K562 (cell line): Measurements from ENCODE around the gene STAT6. TPM values are rescaled to one million over a fixed set of nuclear protein-coding genes. Genes with fewer than 3 reads are reported as not detected.

Source experiments
- ATAC-seq: fragments of 200-7000 bp; cut with Tn5 transposase; 3 replicates; pipeline ENCODE4 v1.9.1; 2020; ENCODE audit warnings: moderate library complexity
- BruUV-seq: library from RNA; stranded (reverse); fragments of 400-500 nt; replicated peaks from 2 replicates; lab custom pipeline; 2021; lab: Mats Ljungman, UMichigan
- CTCF ChIA-PET: fragments of 300-600 bp; formaldehyde crosslinking; extraction: SDS; loops from one replicate; lab custom pipeline; 2021; ENCODE audit warnings: low intra/inter-chr PET ratio; lab: Yijun Ruan, JAX
- POLR2A ChIA-PET: fragments of 300-600, 350-650 bp; sonication (Branson Sonifier 250); formaldehyde crosslinking; extraction: SDS; loops from one replicate; lab custom pipeline; 2021; ENCODE audit warnings: antibody characterized with exemption, inconsistent platforms; lab: Yijun Ruan, JAX
- DNase-seq, 4 experiments: peaks; one replicate each; pipeline versions ENCODE4 v3.0.0 to v3.0.0-alpha.2; 2011 to 2018; ENCODE audit warnings: low spot score in 3 of 4, mixed read lengths in 3 of 4; ENCODE audit errors: extremely low read depth in 1 of 4
- FAIRE-seq: peaks from 2 replicates; lab custom pipeline; 2011; peaks lifted over from hg19 to GRCh38; lab: Jason Lieb, UNC
- H2AFZ ChIP-seq: 2 replicates; pipeline ENCODE4 v1.6.0; 2011; ENCODE audit warnings: low read depth, low read length, control low read depth, inconsistent platforms
- H3K27ac ChIP-seq: fragments of 200-600 bp; 3 replicates; pipeline ENCODE4 v1.8.0; 2011; ENCODE audit warnings: low read depth, mild to moderate bottlenecking, control low read depth, inconsistent platforms, low read length, moderate library complexity, mixed read lengths; ENCODE audit errors: extremely low read depth
- H3K27me3 ChIP-seq, 2 experiments: fragments of 300-600 bp in 1 of 2; 2 replicates in 1 of 2; 3 replicates in 1 of 2; pipeline versions ENCODE4 v1.6.0 to v1.8.0; 2011; ENCODE audit warnings: inconsistent platforms in 2 of 2, low read length in 2 of 2, mild to moderate bottlenecking in 1 of 2, mixed read lengths in 1 of 2, moderate library complexity in 1 of 2; ENCODE audit not compliant: control insufficient read depth in 2 of 2, insufficient read depth in 2 of 2
- H3K36me3 ChIP-seq: fragments of 300-600 bp; 3 replicates; pipeline ENCODE4 v1.8.0; 2011; ENCODE audit warnings: mild to moderate bottlenecking, low read length, inconsistent platforms; ENCODE audit not compliant: control insufficient read depth, insufficient read depth
- H3K4me1 ChIP-seq, 2 experiments: fragments of 200-600 bp in 1 of 2; replicated peaks in 1 of 2; 2 replicates in 1 of 2; 3 replicates in 1 of 2; pipeline versions ENCODE4 v1.5.1 to v1.8.0; 2011; ENCODE audit warnings: inconsistent platforms in 2 of 2, low read length in 2 of 2, mild to moderate bottlenecking in 1 of 2, mixed read lengths in 1 of 2, moderate library complexity in 1 of 2; ENCODE audit not compliant: control insufficient read depth in 2 of 2, insufficient read depth in 2 of 2
- H3K4me2 ChIP-seq: 2 replicates; pipeline ENCODE4 v1.6.1; 2011; ENCODE audit warnings: low read length, control low read depth, inconsistent platforms, mixed read lengths; ENCODE audit not compliant: insufficient read depth
- H3K4me3 ChIP-seq: fragments of 200-600 bp; sonication (generic), shearing (Covaris generic); 2 replicates; pipeline ENCODE4 v1.5.1; 2016; ENCODE audit warnings: control low read depth, inconsistent platforms
- H3K79me2 ChIP-seq: fragments of 200-600 bp; 3 replicates; pipeline ENCODE4 v1.8.0; 2011; ENCODE audit warnings: low read length, inconsistent platforms; ENCODE audit not compliant: control insufficient read depth, insufficient read depth
- H3K9ac ChIP-seq, 2 experiments: 2 replicates each; pipeline versions ENCODE4 v1.6.0 to v1.6.1; 2011; ENCODE audit warnings: low read depth in 2 of 2, low read length in 2 of 2, control low read depth in 1 of 2, inconsistent platforms in 1 of 2, mild to moderate bottlenecking in 1 of 2, mixed read lengths in 1 of 2; ENCODE audit not compliant: insufficient read depth in 1 of 2
- H3K9me1 ChIP-seq: one replicate; pipeline ENCODE4 v1.6.0; 2011; ENCODE audit warnings: inconsistent platforms, mild to moderate bottlenecking, low read length, moderate library complexity; ENCODE audit not compliant: control insufficient read depth, insufficient read depth
- H3K9me3 ChIP-seq: replicated peaks from 2 replicates; pipeline ENCODE4 v1.5.1; 2011; ENCODE audit warnings: low read depth, low read length, inconsistent platforms; ENCODE audit not compliant: control insufficient read depth, insufficient read depth
- H4K20me1 ChIP-seq: replicated peaks from 2 replicates; pipeline ENCODE4 v1.6.1; 2011; ENCODE audit warnings: low read length, inconsistent platforms, mixed read lengths; ENCODE audit not compliant: control insufficient read depth, insufficient read depth
- NCOA1 ChIP-seq: fragments of 450-650 bp; IDR thresholded peaks from 2 replicates; pipeline ENCODE4 v1.6.1; 2016; ENCODE audit warnings: low read depth
- ZNF282 ChIP-seq: sonication (generic); formaldehyde crosslinking; IDR thresholded peaks from 2 replicates; pipeline ENCODE4 v1.8.1; 2023; ENCODE audit warnings: missing genetic modification reagents
- WGBS: fragments of 100-300 bp; shearing (Covaris generic); methylation state at CpG from one replicate; pipeline ENCODE4 v1.1.6; 2016; ENCODE audit warnings: low coverage, mixed read lengths; ENCODE audit not compliant: insufficient coverage; ENCODE audit errors: missing lambda C conversion rate; 5-methylcytosine and 5-hydroxymethylcytosine counted together
- in situ Hi-C: fragments of 300-500 bp; cut with MboI; formaldehyde crosslinking; loops from 4 replicates; pipeline ENCODE4 v1.15.0; 2018; ENCODE audit warnings: inconsistent platforms, mixed read lengths
- intact Hi-C: fragments of 100-400 bp; cut with micrococcal nuclease; formaldehyde crosslinking; loops from 2 replicates; pipeline ENCODE4 v1.14.2; 2022
- polyA plus RNA-seq, 8 experiments: library from polyadenylated mRNA; depleted of rRNA in 4 of 8; stranded (reverse) in 5 of 8; unstranded in 3 of 8; fragments of >200 nt; fragmentation: Nextera tagmentation in 2 of 8; fragmentation: Illumina TruSeq in 1 of 8; extraction: Ambion mirVana in 2 of 8; extraction: Trizol in 1 of 8; gene quantifications; 2 replicates each; pipeline versions ENCODE4 v1.2.1 to v1.2.3, GENCODE V29; 2011 to 2014; ENCODE audit warnings: inconsistent platforms in 1 of 8, missing spikeins in 1 of 8
- total RNA-seq, 7 experiments: library from RNA; depleted of rRNA in 6 of 7; stranded (reverse); fragments of >200 nt in 6 of 7; fragmentation: Illumina TruSeq in 2 of 7; extraction: Trizol in 2 of 7; gene quantifications; 2 replicates each; pipeline versions ENCODE4 v1.2.1 to v1.2.3, GENCODE V29; 2011 to 2021; ENCODE audit warnings: low replicate concordance in 1 of 7
- TF ChIP-seq, protein P1 (sequence below), 3 experiments: IDR thresholded peaks in 2 of 3; conservative IDR thresholded peaks in 1 of 3; 2 replicates each; pipeline ENCODE4 v1.5.1; 2011 to 2012; ENCODE audit warnings: low read length in 3 of 3, mild to moderate bottlenecking in 3 of 3, control low read depth in 2 of 3, improper control_type of control experiment in 1 of 3, inconsistent platforms in 1 of 3, low read depth in 1 of 3, mixed read lengths in 1 of 3, moderate library complexity in 1 of 3; ENCODE audit not compliant: insufficient read depth in 2 of 3
- TF ChIP-seq, protein P2 (sequence below): sonication (generic); formaldehyde crosslinking; IDR thresholded peaks from 2 replicates; pipeline ENCODE4 v1.8.0; 2022; ENCODE audit warnings: mild to moderate bottlenecking, missing genetic modification reagents
- TF ChIP-seq, protein P3 (sequence below): fragments of 200-800 bp; sonication (Bioruptor generic); IDR thresholded peaks from 2 replicates; pipeline ENCODE4 v1.6.1; 2017; ENCODE audit warnings: missing genetic modification characterization, missing compliant biosample characterization

The STAT6 gene
- total and polyA plus RNA-seq, 9 of the 15 experiments (the other 6 are each of a cell fraction or from before 2014, with no cell fraction given), result 2.4 to 49.5 (median 26.5) TPM

- TF ChIP-seq, protein P1, sequence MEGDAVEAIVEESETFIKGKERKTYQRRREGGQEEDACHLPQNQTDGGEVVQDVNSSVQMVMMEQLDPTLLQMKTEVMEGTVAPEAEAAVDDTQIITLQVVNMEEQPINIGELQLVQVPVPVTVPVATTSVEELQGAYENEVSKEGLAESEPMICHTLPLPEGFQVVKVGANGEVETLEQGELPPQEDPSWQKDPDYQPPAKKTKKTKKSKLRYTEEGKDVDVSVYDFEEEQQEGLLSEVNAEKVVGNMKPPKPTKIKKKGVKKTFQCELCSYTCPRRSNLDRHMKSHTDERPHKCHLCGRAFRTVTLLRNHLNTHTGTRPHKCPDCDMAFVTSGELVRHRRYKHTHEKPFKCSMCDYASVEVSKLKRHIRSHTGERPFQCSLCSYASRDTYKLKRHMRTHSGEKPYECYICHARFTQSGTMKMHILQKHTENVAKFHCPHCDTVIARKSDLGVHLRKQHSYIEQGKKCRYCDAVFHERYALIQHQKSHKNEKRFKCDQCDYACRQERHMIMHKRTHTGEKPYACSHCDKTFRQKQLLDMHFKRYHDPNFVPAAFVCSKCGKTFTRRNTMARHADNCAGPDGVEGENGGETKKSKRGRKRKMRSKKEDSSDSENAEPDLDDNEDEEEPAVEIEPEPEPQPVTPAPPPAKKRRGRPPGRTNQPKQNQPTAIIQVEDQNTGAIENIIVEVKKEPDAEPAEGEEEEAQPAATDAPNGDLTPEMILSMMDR (IDR thresholded peaks at IDR 0.05 in 2 of 3, conservative IDR thresholded peaks at IDR 0.05 in 1 of 3; ENCODE audit: insufficient read depth in 2 of 3, low read depth in 1 of 3, low read length in 3 of 3), result 0 out of 6 replicates have a peak, but pooled peaks of 1 of the 3 experiments have one; percentile 4
- TF ChIP-seq, protein P2, sequence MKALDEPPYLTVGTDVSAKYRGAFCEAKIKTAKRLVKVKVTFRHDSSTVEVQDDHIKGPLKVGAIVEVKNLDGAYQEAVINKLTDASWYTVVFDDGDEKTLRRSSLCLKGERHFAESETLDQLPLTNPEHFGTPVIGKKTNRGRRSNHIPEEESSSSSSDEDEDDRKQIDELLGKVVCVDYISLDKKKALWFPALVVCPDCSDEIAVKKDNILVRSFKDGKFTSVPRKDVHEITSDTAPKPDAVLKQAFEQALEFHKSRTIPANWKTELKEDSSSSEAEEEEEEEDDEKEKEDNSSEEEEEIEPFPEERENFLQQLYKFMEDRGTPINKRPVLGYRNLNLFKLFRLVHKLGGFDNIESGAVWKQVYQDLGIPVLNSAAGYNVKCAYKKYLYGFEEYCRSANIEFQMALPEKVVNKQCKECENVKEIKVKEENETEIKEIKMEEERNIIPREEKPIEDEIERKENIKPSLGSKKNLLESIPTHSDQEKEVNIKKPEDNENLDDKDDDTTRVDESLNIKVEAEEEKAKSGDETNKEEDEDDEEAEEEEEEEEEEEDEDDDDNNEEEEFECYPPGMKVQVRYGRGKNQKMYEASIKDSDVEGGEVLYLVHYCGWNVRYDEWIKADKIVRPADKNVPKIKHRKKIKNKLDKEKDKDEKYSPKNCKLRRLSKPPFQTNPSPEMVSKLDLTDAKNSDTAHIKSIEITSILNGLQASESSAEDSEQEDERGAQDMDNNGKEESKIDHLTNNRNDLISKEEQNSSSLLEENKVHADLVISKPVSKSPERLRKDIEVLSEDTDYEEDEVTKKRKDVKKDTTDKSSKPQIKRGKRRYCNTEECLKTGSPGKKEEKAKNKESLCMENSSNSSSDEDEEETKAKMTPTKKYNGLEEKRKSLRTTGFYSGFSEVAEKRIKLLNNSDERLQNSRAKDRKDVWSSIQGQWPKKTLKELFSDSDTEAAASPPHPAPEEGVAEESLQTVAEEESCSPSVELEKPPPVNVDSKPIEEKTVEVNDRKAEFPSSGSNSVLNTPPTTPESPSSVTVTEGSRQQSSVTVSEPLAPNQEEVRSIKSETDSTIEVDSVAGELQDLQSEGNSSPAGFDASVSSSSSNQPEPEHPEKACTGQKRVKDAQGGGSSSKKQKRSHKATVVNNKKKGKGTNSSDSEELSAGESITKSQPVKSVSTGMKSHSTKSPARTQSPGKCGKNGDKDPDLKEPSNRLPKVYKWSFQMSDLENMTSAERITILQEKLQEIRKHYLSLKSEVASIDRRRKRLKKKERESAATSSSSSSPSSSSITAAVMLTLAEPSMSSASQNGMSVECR (CRISPR knock-in tag), result no peak
- TF ChIP-seq NCOA1 (no peak), ZNF282 (no peak)
- TF ChIP-seq, protein P3, sequence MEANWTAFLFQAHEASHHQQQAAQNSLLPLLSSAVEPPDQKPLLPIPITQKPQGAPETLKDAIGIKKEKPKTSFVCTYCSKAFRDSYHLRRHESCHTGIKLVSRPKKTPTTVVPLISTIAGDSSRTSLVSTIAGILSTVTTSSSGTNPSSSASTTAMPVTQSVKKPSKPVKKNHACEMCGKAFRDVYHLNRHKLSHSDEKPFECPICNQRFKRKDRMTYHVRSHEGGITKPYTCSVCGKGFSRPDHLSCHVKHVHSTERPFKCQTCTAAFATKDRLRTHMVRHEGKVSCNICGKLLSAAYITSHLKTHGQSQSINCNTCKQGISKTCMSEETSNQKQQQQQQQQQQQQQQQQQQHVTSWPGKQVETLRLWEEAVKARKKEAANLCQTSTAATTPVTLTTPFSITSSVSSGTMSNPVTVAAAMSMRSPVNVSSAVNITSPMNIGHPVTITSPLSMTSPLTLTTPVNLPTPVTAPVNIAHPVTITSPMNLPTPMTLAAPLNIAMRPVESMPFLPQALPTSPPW (CRISPR knock-in tag), result no peak
- H3K4me2 ChIP-seq, result no peak overlapping the region
- BruUV-seq, result no TSS peak
- no peaks in the 10 kb centered on the region for H3K79me2 ChIP-seq
- intact Hi-C loops, result no loop called here
- POLR2A ChIA-PET, result interaction anchor here (0.6 to 4.9 kb wide), 8 partner anchors 13 to 671 kb away, joined by 3 to 18 read pairs (median 4); partner anchors contain the start of gene TAC3
- CTCF ChIA-PET, result no interaction called here
- DNase-seq (peak in 2 of 4 experiments; percentile 28 to 47), FAIRE-seq (no peak), ATAC-seq (peak; percentile 64)
- peaks cover 8 to 9% of the 10 kb centered on the region in 2 experiments; a peak in 4 of 5 replicates for H3K27me3 ChIP-seq
- WGBS, result 67% methylated on average over 1 of the region's 1 CpG
- no peaks in the 10 kb centered on the region for H3K9me3 ChIP-seq
- no peak overlapping the region for H3K4me3 ChIP-seq
- H2AFZ ChIP-seq, result no peak overlapping the region
- H3K27ac ChIP-seq, result no peak overlapping the region
- peaks cover 0 to 3% of the 10 kb centered on the region in 2 experiments; a peak in 1 of 5 replicates for H3K4me1 ChIP-seq
- no peaks in the 10 kb centered on the region; the same call in 1 of the 2 replicates for H4K20me1 ChIP-seq
- H3K9me1 ChIP-seq, result no peaks in the 10 kb centered on the region
- H3K9ac ChIP-seq, result 0 out of 4 replicates have a peak overlapping the region, but pooled peaks of 1 of the 2 experiments have one; percentile 22
- H3K36me3 ChIP-seq, result no peaks in the 10 kb centered on the region
- in situ Hi-C loops, result no loop called here
These were observed 62.6 kb downstream of the STAT6 start for GRCh38 chr12:57048423-57049118.
